DOHH2 (cell line): Measurements from ENCODE around the gene ACADS.

Experiments used
- H3F3A ChIP-seq: fragments of 200-600 bp; sonication (generic), shearing (Covaris generic); 2 replicates; pipeline ENCODE4 v1.6.0; 2016; ENCODE audit warnings: antibody characterized with exemption, mild to moderate bottlenecking; ENCODE audit not compliant: control insufficient read depth, insufficient read depth
- H3K27ac ChIP-seq: fragments of 200-600 bp; sonication (generic); 2 replicates; pipeline ENCODE4 v1.5.1; 2014; ENCODE audit warnings: low read depth, mild to moderate bottlenecking, low read length, moderate library complexity
- H3K27me3 ChIP-seq: fragments of 200-600 bp; sonication (generic); 2 replicates; pipeline ENCODE4 v1.6.1; 2014; ENCODE audit warnings: mild to moderate bottlenecking, low read length, mixed read lengths; ENCODE audit not compliant: control insufficient read depth
- H3K36me3 ChIP-seq: fragments of 200-600 bp; sonication (generic); 2 replicates; pipeline ENCODE4 v1.6.1; 2014; ENCODE audit warnings: mild to moderate bottlenecking, low read length, moderate library complexity, mixed read lengths; ENCODE audit not compliant: control insufficient read depth
- H3K4me1 ChIP-seq: fragments of 200-600 bp; sonication (generic); 2 replicates; pipeline ENCODE4 v1.6.1; 2014; ENCODE audit warnings: mild to moderate bottlenecking, low read length, mixed read lengths; ENCODE audit not compliant: control insufficient read depth
- H3K4me2 ChIP-seq: fragments of 200-600 bp; sonication (generic); 2 replicates; pipeline ENCODE4 v1.6.0; 2014; ENCODE audit warnings: mild to moderate bottlenecking, low read length, moderate library complexity
- H3K4me3 ChIP-seq: fragments of 200-600 bp; sonication (generic); 2 replicates; pipeline ENCODE4 v1.5.1; 2014; ENCODE audit warnings: mild to moderate bottlenecking, low read length, mixed read lengths
- H3K79me2 ChIP-seq: fragments of 200-600 bp; sonication (generic); 2 replicates; pipeline ENCODE4 v1.6.1; 2014; ENCODE audit warnings: mild to moderate bottlenecking, low read length, mixed read lengths; ENCODE audit not compliant: control insufficient read depth
- H3K9me2 ChIP-seq: fragments of 200-600 bp; sonication (generic); replicated peaks from 2 replicates; pipeline ENCODE4 v1.6.1; 2014; ENCODE audit warnings: mild to moderate bottlenecking, low read length, mixed read lengths; ENCODE audit not compliant: control insufficient read depth
- H3K9me3 ChIP-seq: fragments of 200-600 bp; sonication (generic); 2 replicates; pipeline ENCODE4 v1.6.1; 2014; ENCODE audit warnings: antibody characterized with exemption, low read length, mixed read lengths; ENCODE audit not compliant: control insufficient read depth, insufficient read depth
- H4K20me1 ChIP-seq: fragments of 200-600 bp; sonication (generic); 2 replicates; pipeline ENCODE4 v1.6.0; 2014; ENCODE audit warnings: low read depth, mild to moderate bottlenecking, antibody characterized with exemption, low read length, moderate library complexity; ENCODE audit not compliant: control insufficient read depth, insufficient read depth
- EZH2phosphoT487 ChIP-seq: fragments of 200-600 bp; sonication (generic); IDR thresholded peaks from 2 replicates; pipeline ENCODE4 v1.6.1; 2017; ENCODE audit warnings: borderline replicate concordance, mild to moderate bottlenecking, antibody characterized with exemption, low read length, moderate library complexity, mixed read lengths
- TF ChIP-seq, protein P1 (sequence below): fragments of 200-600 bp; sonication (generic); IDR thresholded peaks from one replicate; pipeline ENCODE4 v1.5.1; 2014; ENCODE audit warnings: antibody characterized with exemption, mild to moderate bottlenecking, low read depth, low read length; ENCODE audit not compliant: poor library complexity, severe bottlenecking

The ACADS gene

DNA sequence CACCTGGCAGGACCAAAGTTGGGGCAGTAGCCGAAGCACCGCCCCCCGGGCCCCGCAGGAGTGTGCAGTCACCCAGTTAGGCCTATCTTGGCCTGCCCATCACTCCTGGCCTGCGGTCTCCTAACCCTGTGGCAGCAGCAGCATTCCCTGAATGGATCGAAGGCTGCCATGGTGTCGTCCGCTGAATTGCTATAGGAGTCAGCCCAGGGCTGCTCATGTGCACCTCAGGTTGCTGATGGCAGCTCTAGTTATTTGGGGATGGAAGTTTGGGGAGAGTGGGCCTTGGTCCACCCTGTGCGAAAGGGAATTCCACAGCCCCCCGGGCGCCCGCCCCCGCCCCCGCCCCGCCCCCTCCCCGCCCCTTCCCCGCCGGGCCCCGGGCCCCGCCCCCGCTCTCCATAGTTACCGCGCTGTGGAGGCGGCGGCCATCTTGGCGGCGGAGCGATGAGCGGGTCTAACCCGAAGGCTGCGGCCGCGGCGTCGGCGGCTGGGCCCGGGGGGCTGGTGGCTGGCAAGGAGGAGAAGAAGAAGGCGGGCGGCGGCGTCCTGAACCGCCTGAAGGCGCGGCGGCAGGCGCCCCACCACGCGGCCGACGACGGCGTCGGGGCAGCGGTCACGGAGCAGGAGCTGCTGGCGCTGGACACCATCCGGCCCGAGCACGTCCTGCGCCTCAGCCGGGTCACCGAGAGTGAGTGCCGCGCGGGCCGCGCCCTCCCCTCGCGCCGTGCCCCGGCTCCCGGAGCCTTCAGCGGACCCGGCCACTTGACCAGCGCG is 15.4 kb upstream of the ACADS start, which contains the start of gene UNC119B:
UNC119B (plus strand) TSS at position 428 of the 774 bp plus-strand sequence; CDS start at position 445, 17 bp downstream.
- H3K36me3 ChIP-seq = peaks cover 32% of the 10 kb centered on the region
- peaks cover 27% of the 10 kb centered on the region for H3F3A ChIP-seq
- H3K9me2 ChIP-seq = no peaks in the 10 kb centered on the region
- peaks cover 30% of the 10 kb centered on the region for H3K4me1 ChIP-seq
- TF ChIP-seq EZH2phosphoT487 = no peak
- TF ChIP-seq, protein P1, sequence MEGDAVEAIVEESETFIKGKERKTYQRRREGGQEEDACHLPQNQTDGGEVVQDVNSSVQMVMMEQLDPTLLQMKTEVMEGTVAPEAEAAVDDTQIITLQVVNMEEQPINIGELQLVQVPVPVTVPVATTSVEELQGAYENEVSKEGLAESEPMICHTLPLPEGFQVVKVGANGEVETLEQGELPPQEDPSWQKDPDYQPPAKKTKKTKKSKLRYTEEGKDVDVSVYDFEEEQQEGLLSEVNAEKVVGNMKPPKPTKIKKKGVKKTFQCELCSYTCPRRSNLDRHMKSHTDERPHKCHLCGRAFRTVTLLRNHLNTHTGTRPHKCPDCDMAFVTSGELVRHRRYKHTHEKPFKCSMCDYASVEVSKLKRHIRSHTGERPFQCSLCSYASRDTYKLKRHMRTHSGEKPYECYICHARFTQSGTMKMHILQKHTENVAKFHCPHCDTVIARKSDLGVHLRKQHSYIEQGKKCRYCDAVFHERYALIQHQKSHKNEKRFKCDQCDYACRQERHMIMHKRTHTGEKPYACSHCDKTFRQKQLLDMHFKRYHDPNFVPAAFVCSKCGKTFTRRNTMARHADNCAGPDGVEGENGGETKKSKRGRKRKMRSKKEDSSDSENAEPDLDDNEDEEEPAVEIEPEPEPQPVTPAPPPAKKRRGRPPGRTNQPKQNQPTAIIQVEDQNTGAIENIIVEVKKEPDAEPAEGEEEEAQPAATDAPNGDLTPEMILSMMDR = no peak
- peak within 1 kb of the TSS; percentile 94 for H3K4me2 ChIP-seq
- H3K9me3 ChIP-seq = no peaks in the 10 kb centered on the region
- peaks cover 17% of the 10 kb centered on the region for H3K79me2 ChIP-seq
- H3K4me3 ChIP-seq = peak within 1 kb of the TSS; percentile 84
- no peaks in the 10 kb centered on the region for H3K27me3 ChIP-seq
- no peaks in the 10 kb centered on the region for H4K20me1 ChIP-seq
- H3K27ac ChIP-seq = no peak within 1 kb of the TSS

DNA sequence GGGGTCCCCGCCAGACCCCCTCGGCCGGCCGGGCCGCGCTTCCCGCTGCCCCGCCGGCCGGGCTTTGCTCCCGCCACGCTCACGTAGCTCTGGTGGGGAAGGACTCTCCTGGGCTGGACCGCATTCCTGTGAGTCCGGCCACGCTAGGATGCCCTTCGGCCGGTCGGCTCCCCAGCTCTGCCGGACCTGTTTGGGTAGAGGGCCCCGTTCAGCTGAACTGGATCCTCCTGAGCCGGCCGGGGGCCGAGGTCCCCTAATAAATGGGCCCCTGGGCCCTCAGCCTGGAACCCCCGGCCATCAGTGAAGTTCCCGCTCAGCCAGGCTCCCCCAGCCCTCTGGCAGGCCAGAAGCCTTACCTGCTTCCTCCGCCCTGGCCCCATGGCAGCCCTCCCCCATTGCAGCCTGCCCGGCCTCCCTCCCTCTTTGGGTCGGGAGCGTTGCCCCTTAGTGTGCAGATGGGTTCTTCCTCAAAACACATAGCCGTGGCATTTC is 14.8 kb upstream of the ACADS start:
- H3K36me3 ChIP-seq = peaks cover 34% of the 10 kb centered on the region
- peaks cover 27% of the 10 kb centered on the region for H3F3A ChIP-seq
- peak overlapping the region; percentile 84 for H3K4me3 ChIP-seq
- H3K79me2 ChIP-seq = peaks cover 17% of the 10 kb centered on the region
- H3K27ac ChIP-seq = no peak overlapping the region
- peak overlapping the region; percentile 94 for H3K4me2 ChIP-seq
- H3K4me1 ChIP-seq = peaks cover 30% of the 10 kb centered on the region
- no peaks in the 10 kb centered on the region for H3K27me3 ChIP-seq
- H4K20me1 ChIP-seq = no peaks in the 10 kb centered on the region
- TF ChIP-seq, protein P1 = no peak
- TF ChIP-seq EZH2phosphoT487 = no peak
- no peaks in the 10 kb centered on the region for H3K9me2 ChIP-seq
- no peaks in the 10 kb centered on the region for H3K9me3 ChIP-seq

DNA sequence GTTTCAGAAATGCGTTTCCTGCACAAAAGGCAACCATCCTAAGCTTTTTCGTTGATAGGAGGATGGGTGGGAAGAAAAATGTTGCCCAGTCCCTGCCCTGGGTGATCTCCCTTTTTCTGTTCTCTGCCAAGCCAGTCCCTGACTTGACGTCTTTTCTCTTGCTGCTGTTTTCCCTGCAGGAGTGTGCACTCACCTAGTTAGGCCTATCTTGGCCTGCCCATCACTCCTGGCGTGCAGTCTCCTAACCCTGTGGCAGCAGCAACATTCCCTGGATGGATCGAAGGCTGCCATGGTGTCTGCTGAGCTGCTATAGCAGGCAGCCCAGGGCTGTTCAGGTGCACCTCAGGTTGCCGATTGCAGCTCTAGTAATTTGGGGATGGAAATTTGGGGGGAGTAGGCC is 14.2 kb upstream of the ACADS start:
- Histone ChIP-seq H4K20me1 (no peaks in the 10 kb centered on the region), H3K9me2 (no peaks in the 10 kb centered on the region), H3K4me3 (peak overlapping the region; percentile 84), H3K9me3 (no peaks in the 10 kb centered on the region), H3F3A (peaks cover 27% of the 10 kb centered on the region), H3K27ac (no peak overlapping the region), H3K36me3 (peaks cover 40% of the 10 kb centered on the region), H3K27me3 (no peaks in the 10 kb centered on the region), H3K4me2 (peak overlapping the region; percentile 94), H3K4me1 (peaks cover 30% of the 10 kb centered on the region), H3K79me2 (peaks cover 17% of the 10 kb centered on the region)
- TF ChIP-seq EZH2phosphoT487 = no peak
- TF ChIP-seq, protein P1 = no peak
